GM03348 (cell line): ENCODE measurements around the gene KAZN.

Source experiments
- DNase-seq: peaks from one replicate; pipeline ENCODE4 v3.0.0; 2012; ENCODE audit warnings: low spot score

The KAZN gene

DNA sequence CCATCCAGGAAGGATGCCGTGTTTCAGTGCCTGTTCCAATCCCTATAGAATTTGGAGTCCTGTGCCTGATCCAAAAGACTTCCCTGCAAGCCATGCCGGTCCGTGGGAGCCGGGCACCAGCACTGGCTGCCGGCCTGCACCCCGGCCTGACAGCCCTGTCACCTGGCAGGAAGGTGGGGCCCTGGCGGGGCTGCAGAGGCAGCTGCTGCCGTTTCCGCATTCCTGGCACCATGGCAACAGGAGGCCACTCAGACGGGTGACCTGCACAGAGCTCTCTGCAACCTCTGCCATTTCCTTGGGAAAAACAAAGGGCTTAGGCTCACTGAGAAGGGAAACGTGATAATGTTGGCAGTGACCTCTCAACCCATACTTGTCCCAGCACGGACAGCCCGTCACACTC lies 491.9 kb downstream of the KAZN start:
- DNase-seq: no peak

DNA sequence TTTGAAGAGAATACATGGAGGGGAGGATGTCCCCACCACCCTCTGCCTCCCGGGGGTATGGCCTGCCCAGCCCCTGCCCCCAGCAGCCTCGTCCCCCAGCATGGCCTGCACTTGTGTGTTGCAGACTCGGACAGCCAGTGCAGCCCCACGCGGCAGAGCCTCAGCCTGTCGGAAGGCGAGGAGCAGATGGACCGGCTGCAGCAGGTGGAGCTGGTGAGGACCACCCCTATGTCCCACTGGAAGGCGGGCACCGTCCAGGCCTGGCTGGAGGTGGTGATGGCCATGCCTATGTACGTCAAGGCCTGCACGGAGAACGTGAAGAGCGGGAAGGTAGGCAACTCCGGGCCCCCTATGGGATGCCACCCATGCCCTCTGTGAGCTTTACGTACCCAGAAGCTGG lies 495.6 kb downstream of the KAZN start:
- DNase-seq: no peak

DNA sequence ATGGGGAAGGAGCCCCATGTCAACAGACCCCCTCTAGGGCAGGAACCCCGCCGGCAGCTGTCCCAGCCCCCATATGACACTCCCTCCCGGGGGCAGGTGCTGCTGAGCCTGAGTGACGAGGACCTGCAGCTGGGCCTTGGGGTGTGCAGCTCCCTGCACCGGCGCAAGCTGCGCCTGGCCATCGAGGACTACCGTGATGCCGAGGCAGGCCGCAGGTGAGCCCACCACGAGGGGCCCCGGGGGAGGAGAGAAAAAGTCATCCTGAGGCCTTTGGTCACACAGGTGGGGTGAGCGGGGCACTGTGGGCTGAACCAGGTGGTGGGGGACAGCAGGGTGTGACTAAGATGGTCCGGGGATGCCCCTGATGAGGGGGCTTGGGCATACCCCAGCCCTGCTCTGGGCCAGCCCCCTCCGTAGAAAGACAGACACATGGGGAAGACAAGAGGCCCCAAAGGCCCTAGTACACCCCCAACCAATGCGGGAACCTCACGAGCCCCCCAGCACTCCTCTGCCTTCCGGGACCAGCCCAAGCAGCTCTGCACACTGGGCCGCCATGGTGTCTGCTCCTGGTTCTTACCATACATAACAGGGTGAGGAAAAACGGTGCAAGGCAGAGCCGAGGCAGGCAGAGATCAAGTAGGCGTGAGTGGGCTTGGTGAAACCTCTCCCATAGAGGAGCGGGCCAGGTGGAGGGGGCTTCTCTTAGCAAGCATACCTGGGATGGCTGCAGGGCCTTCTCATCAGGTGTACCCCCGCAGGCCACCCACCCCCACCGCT lies 496.4 kb downstream of the KAZN start:
- no peak for DNase-seq

DNA sequence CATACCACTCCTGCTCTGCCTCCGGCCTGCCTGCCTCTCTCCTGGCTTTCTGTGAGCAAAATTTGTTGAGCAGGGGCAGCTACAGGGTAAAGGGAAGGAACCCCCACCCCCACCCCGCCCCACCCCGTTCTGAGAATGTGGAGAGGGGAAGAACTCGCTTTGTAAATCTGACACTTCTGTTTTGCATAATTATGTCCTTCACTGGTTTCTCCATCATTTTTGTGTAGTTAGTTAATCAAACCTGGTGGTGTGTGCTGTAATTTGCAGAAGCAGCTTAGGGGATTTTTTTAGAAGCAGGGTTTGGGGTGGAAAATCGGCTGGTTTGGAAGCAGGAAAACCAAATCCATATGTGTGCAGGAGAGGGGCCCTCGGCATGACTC lies 497.0 kb downstream of the KAZN start:
- DNase-seq: no peak

DNA sequence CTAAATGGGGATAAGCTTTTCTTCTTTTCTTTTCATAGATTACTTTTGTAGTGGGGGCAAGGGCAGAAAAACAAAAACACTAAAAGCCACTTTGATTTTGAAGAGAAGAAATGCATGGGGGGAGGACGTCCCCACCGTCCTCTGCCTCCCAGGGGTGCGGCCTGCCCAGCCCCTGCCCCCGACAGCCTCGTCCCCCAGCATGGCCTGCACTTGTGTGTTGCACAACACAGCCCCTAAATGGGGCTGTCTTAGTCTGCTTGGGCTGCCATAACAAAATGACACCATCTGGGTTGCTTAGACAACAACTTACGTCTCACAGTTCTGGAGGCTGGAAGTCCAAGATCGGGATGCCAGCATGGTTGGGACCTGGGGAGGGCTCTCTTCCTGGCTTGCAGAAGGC lies 497.8 kb downstream of the KAZN start:
- DNase-seq: no peak

DNA sequence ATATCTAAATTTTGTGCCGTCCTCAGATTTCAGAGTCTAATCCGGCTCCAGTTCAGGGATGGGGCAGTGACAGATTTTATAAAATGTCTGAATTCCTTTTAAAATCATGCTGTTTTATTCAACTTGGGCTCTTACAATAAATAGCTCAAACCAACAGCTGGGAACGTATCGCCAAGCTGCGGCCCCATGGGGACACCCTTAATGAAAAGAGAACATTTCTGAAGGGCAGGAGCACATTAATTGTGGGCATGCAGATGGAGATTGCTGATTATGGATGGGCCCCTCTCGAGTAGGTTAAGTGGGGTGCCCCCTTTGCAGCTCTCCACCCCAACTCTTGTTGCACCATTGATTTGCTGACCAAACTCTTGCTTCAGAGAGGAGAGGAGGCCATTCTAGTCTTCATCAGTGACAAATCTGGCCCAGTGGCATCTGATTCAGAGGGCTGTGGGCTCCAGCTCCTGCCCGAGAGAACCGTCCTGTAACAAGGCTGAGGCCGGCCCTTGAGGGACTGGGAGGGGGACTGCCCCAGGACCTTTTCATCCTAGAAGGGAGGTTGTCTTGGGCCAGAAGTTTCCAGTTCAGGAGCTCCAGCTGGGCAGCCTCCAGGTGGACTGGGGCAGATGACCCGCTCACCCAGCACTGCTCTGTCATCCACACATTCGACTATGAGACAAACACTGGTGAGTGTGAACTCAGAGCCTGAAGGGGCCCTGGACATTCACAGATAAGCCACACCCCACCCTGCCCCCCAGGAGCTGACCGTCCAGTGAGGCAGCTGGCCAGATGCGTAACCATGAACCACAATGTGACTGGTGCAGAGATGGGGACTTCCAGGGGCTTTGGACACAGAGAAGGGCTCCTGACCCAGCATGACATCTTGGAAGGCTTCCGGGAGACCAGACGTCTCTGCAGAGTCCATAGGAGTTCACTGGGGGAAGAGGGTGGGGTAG lies 500.0 kb downstream of the KAZN start:
- DNase-seq: no peak

DNA sequence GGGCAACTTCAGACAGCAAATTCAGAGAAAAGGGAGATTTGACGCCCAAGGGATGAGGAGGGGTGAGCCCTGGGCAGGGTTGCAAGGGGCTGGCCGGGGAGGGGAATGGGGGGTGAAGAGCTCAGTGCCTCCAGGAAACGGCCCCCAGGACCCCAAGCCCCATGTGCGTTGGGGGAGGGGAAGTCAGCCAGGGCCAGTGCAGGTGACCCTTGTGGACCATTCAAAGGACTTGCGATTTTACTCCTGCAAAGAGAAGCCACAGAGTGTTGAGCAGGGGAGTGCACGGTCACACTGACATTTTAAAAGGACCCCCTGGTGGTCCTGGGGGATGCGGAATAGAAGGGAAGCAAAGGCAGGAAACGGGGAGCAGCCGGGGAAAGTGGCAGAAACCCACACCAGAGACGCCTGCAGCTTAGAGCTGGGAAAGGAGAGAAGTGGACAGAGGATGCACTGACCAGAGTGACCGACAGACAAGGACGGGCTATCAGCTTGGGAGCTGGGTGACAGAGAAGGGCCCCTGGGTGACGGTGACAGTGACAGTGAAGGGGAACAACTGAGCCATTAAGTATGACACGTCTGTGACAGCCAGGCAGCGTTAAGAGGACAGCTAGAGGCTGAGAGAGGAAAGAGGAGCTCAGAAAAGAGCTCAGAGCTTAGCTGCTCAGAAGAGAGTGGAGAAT lies 501.1 kb downstream of the KAZN start:
- DNase-seq: no peak

DNA sequence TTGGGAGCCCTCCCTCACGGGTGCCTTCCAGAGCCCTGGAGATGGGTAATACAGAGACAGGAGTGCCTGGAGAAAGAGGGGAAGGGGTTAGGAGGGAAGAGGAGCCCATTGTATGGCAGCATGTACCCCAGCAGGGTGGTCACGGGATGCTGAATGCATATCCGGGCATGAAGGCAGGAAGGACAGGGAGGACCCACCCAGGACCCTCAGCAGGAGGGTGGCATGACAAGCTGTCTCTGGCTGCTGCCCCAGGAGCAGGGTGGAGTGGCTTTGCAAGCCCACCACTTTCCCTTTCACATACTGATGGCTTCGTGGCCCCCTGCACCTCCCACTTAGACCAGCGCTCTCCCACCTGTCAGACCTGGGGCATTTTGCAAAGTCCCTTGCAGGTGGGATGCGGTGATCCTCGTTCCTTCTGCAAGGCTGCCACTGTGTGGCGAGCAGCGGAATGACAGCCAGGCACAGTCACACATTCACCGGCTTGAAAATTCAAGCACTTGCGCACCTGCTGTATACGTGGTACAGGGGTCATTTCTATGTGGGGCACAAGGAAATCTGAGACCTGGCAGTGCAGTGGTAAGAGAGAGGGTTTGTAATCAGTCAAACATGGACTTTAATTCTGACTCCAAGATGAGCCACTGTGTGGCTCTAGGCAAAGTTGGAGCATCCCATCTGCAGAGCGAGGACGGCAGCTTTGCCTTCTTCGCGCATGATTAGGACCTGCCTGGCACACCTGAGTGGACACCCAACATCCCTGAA lies 501.8 kb downstream of the KAZN start:
- DNase-seq: peak; percentile 80

DNA sequence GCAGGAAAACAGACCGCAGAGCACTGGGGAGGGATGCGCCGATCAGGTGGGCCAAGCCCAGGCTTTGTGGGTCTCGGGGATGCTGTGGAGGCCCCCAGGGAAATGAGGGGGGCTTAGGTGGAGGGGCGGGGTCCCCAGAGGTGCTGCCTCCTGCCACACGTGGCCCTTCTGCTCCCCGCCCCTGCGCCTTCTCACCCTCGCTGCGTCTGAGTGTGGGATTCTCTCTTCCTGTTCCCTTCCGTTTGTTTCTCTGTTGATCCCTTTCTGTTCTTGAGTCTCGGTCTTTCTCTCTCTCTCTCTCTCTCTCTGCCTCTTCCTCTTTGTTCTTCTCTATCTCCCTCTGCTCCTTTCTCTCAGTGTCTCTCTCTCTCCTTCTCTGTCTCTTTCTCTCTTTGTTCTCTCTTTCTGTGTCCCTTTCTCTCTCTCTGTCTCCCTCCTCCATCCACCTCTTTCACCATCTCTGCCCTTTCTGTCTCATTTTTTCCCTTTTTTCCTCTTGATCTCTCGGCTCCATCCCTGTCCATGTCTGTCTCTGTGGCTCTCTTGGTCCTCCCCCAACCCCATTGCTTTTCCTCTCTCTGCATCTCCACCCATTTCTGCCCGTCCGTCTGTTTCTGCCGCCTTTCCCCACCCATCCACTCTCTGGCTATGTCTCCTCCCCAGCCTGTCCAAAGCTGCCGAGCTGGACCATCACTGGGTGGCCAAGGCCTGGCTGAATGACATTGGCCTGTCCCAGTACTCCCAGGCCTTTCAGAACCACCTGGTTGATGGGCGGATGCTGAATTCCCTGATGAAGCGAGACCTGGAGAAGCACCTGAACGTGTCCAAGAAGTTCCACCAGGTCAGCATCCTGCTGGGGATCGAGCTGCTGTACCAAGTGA lies 502.6 kb downstream of the KAZN start:
- DNase-seq: no peak

DNA sequence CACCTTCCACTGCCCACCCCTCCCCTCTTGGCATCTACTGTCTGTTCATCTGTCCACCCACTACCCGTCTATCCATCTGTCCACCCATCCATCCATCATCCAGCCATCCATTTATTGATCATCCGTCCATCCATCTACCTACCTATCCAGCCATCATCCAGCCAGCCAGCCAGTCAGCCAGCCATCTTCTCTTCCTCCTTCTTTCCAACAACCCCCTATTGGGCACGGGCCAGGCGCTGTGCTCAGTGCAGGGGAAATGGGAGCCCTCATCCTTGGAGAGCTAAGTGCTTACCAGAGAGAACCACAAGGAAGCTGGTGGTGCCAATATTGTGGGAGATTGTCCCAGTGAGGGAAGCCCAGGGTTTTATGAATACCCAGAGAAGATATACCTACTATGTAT lies 503.3 kb downstream of the KAZN start:
- no peak for DNase-seq

DNA sequence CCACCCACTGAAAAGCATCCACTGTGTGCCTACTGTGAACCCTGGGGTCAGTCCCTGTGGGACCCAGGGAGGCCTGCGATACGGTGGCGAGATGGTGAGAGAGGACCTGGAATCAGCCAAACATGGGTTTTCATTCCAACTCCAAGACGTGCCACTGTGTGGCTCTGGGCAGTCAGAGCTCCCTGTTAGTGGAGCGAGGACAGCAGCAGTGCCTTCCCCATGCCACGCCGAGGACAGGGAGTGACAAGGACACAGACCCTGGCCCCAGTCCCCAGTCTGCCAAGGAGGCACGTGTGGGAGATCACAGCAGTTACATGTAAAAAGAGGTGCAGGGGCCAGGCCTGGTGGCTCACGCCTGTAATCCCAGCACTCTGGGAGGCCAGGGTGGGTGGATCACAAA lies 504.2 kb downstream of the KAZN start:
- DNase-seq: no peak

DNA sequence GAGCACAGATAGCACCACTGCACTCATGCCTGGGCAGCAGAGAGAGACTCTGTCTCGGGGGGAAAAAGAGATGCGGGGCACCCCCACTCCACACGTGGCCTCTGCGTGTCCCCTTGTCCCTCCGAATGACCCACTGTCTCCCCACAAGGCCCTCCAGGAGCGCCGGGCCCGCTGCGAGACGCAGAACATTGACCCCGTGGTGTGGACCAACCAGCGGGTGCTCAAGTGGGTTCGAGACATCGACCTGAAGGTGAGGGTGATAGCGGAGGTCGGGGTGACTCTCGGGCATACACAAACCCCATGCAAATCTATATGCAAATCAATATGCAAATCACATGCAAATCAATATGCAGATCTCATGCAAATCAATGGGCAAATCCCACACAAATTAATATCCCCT lies 504.7 kb downstream of the KAZN start:
- DNase-seq: no peak

DNA sequence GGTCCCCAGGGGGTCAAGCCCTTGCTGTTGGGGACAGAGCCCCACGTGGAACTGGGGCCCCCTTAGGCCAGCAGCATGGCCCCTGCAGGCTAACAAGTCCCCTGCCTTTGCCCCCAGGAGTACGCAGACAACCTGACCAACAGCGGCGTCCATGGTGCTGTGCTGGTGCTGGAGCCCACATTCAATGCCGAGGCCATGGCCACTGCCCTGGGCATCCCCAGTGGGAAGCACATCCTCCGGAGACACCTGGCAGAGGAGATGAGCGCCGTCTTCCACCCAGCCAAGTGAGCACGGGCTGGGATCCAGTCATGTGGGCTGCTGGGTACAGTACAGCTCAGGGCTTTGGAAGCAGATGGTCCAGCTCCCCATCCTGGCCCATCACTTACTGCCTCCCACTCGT lies 505.4 kb downstream of the KAZN start:
- no peak for DNase-seq

DNA sequence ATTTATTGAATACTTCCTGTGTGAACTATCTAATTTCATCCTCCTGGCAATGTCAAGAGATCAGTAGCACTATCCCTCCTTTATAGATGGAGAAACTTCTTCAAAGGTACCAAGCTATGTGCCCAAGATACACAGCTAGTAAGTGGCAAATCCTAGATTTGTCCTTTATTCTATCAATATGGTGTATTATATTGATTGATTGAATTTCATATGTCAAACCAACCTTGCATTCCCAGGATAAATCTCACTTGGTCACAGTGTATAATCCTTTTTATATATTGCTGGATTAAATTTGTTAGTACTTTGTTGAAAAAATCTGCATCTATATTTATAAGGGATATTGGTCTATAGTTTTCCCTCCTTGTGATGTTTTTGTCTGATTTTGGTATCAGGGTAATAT lies 506.3 kb downstream of the KAZN start:
- DNase-seq: no peak

DNA sequence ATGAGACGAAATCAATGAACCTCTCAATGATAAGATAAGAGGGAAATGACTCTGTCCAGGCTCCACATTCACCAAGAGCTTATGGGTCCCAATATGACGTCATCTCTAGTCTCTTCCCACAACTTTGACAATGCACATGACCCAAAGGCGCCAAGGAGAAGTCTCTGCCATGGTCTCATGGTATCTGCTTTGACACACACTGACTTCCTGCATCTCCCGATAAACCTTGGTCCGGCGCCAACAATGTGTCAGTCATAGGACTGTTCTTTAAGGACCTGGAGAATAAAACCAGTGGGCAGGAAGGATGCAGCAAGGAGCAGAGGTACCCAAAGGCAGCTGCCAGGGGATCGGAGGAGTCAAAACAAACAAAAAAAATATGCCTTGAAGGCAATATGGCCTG lies 508.1 kb downstream of the KAZN start:
- no peak for DNase-seq

DNA sequence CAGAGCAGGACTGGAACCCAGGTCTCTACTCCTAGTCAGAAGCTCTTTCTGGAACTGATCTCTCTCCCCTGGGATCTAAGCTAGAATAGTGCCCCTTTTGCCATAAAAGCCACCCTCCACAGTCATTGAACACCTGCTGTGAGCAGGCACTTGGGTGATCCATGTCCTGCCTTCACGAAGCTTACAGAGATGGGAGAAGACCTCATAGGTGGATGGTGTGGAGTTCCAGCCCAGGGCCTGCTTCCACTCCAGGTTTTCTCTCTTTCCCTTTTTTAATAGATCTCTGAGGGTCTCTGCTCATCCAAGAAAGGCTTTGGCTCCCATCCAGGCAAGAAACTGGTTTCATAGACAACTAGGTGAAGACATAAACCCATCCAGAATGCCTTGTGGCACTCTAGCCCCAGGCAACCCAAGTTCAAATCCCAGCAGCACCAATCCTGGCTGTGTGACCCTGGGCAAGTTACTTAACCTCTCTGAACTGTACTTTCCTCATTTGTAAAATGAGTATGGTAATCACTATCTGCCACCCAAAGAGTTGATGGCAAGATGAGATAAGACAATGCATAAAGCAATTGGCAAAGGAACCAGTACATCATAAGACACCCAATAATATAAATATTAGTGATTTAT lies 508.7 kb downstream of the KAZN start:
- no peak for DNase-seq

DNA sequence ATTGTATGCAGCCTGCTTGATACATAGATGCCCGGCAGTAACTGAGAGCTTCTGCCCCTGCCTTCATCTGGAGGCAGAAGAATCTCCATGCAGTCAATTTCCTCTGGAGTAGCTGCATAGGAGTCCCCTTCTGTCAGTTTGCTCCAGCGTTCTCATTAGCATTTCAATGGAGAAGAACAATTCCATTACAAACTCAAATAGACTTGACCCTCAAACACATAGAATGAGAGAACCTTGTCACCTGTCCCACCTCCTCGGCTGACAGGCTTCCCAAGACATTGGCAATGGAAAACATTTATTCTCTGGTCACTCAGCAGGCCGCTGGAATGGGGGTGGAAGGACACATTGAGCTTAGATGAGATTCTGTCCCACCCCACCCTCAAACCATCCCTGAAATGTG lies 509.4 kb downstream of the KAZN start:
- no peak for DNase-seq

DNA sequence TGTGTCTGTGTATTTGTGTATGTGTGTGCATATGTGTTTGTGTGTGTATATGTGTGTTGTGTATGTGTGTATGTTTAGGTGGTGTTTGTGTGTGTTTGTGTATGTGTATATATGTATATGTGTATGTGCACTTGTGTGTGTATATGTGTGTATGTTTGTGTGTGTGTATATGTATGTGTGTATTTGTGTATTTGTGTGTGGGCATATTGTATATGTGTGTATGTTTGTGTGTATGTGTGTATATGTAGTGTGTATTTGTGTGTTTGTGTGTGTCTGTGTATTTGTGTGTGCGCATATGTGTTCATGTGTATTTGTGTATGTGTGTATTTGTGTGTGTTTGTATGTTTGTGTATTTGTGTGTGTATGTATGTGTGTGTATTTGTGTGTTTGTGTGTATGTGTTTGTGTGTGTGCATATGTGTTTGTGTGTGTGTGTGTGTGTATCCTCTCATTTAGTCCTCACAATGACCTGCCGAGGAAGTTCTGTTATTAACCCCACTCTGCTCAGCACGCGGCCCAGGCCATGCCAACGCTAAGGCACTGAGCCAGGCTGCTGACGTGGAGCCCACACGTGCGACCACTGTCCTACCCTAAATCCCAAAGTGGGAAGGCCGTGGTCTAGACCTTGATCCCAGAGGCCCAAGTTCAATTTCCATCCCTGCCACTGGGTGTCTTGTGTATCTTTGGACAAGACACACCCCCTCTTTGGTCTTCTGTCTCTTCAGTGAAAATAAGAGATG lies 511.8 kb downstream of the KAZN start:
- DNase-seq: no peak

DNA sequence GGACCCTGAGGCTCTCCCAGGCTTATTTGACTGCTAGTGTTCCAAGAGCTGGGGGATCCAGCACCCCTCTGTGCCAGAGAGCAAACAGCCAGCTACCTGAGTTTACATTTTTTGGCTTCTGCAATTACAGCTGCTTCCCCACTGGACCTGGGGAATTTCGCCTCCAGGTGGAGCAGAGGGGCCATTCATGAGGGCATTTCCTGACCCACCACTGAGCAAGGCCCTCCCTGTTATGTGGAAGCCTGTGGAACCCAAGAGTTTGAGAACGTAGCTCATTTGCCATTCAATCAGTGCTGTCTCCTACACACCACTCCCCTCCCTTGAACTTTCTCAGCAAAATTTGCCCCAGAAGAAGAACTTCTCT lies 512.4 kb downstream of the KAZN start:
- DNase-seq: no peak

DNA sequence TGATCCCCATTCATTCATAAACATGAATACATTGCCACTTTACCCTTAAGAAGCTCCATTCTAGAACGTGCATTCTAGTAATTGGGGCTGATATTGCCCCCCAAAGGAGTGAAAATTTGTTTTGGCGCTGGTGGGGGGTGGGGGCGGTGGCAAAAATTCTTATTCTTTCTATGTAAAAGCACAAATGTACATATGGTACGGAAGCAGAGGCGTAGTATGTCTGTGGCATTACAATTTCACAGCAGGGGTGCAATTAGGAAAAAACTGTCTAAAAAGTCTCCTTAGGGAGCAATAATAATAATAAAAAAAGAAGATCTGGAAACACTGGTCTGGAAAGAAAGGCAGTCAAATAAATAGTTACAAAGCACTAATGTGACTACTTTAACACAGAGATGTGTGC lies 514.7 kb downstream of the KAZN start:
- no peak for DNase-seq
